Measurements from ENCODE around the gene TBX5.

The TBX5 gene

GRCh38 chr12:114405519-114406271, at the start of gene TBX5:
TBX5 (minus strand) TSS chr12:114406144; CDS start chr12:114403898, 2,246 bp downstream.
- Histone ChIP-seq H3K4me3 (ENCODE audit: low read depth, low read length) (peak within 1 kb of the TSS; percentile 71), H3K36me3 (ENCODE audit: insufficient read depth, low read length) (no peaks in the 10 kb centered on the region), H3K27me3 (ENCODE audit: insufficient read depth, low read length) (peaks cover 13% of the 10 kb centered on the region), H3K4me1 (ENCODE audit: control insufficient read depth, insufficient read depth, low read length, unreplicated experiment) (no peaks in the 10 kb centered on the region), H2AFZ (ENCODE audit: low read length, unreplicated experiment) (peak within 1 kb of the TSS; percentile 25), H3K27ac (ENCODE audit: low read depth, low read length) (no peak within 1 kb of the TSS), H3K79me2 (ENCODE audit: control insufficient read depth, insufficient read depth, low read length, unreplicated experiment) (no peaks in the 10 kb centered on the region)

GRCh38 chr12:114451657-114452056, 45.7 kb upstream of the TBX5 start:
- Histone ChIP-seq H2AFZ (ENCODE audit: low read length, unreplicated experiment) (no peak overlapping the region), H3K27ac (ENCODE audit: low read depth, low read length) (no peak overlapping the region), H3K27me3 (ENCODE audit: insufficient read depth, low read length) (peaks cover 39% of the 10 kb centered on the region), H3K4me1 (ENCODE audit: control insufficient read depth, insufficient read depth, low read length, unreplicated experiment) (no peaks in the 10 kb centered on the region), H3K79me2 (ENCODE audit: control insufficient read depth, insufficient read depth, low read length, unreplicated experiment) (no peaks in the 10 kb centered on the region), H3K4me3 (ENCODE audit: low read depth, low read length) (no peak overlapping the region), H3K36me3 (ENCODE audit: insufficient read depth, low read length) (no peaks in the 10 kb centered on the region)

GRCh38 chr12:114450515-114451300, 44.8 kb upstream of the TBX5 start:
- no peaks in the 10 kb centered on the region for H3K36me3 ChIP-seq (ENCODE audit: insufficient read depth, low read length)
- H3K4me1 ChIP-seq (ENCODE audit: control insufficient read depth, insufficient read depth, low read length, unreplicated experiment), result no peaks in the 10 kb centered on the region
- peaks cover 48% of the 10 kb centered on the region for H3K27me3 ChIP-seq (ENCODE audit: insufficient read depth, low read length)
- H3K4me3 ChIP-seq (ENCODE audit: low read depth, low read length), result no peak overlapping the region
- H3K79me2 ChIP-seq (ENCODE audit: control insufficient read depth, insufficient read depth, low read length, unreplicated experiment), result no peaks in the 10 kb centered on the region
- H2AFZ ChIP-seq (ENCODE audit: low read length, unreplicated experiment), result no peak overlapping the region
- H3K27ac ChIP-seq (ENCODE audit: low read depth, low read length), result no peak overlapping the region

- no peak overlapping the region for H3K27ac ChIP-seq (ENCODE audit: low read depth, low read length)
- H3K79me2 ChIP-seq (ENCODE audit: control insufficient read depth, insufficient read depth, low read length, unreplicated experiment), result no peaks in the 10 kb centered on the region
- H3K36me3 ChIP-seq (ENCODE audit: insufficient read depth, low read length), result no peaks in the 10 kb centered on the region
- no peak overlapping the region for H2AFZ ChIP-seq (ENCODE audit: low read length, unreplicated experiment)
- no peak overlapping the region for H3K4me3 ChIP-seq (ENCODE audit: low read depth, low read length)
- H3K4me1 ChIP-seq (ENCODE audit: control insufficient read depth, insufficient read depth, low read length, unreplicated experiment), result no peaks in the 10 kb centered on the region
- peaks cover 53% of the 10 kb centered on the region for H3K27me3 ChIP-seq (ENCODE audit: insufficient read depth, low read length)
Observed at GRCh38 chr12:114450019-114450418, 44.1 kb upstream of the TBX5 start.

GRCh38 chr12:114448618-114448933, 42.6 kb upstream of the TBX5 start:
- H2AFZ ChIP-seq (ENCODE audit: low read length, unreplicated experiment), result no peak overlapping the region
- no peaks in the 10 kb centered on the region for H3K79me2 ChIP-seq (ENCODE audit: control insufficient read depth, insufficient read depth, low read length, unreplicated experiment)
- H3K4me3 ChIP-seq (ENCODE audit: low read depth, low read length), result no peak overlapping the region
- H3K27ac ChIP-seq (ENCODE audit: low read depth, low read length), result no peak overlapping the region
- H3K27me3 ChIP-seq (ENCODE audit: insufficient read depth, low read length), result peaks cover 68% of the 10 kb centered on the region
- H3K4me1 ChIP-seq (ENCODE audit: control insufficient read depth, insufficient read depth, low read length, unreplicated experiment), result no peaks in the 10 kb centered on the region
- H3K36me3 ChIP-seq (ENCODE audit: insufficient read depth, low read length), result no peaks in the 10 kb centered on the region

GRCh38 chr12:114447799-114448617, 42.1 kb upstream of the TBX5 start:
- Histone ChIP-seq H3K79me2 (ENCODE audit: control insufficient read depth, insufficient read depth, low read length, unreplicated experiment) (no peaks in the 10 kb centered on the region), H3K4me1 (ENCODE audit: control insufficient read depth, insufficient read depth, low read length, unreplicated experiment) (no peaks in the 10 kb centered on the region), H3K4me3 (ENCODE audit: low read depth, low read length) (no peak overlapping the region), H3K27ac (ENCODE audit: low read depth, low read length) (no peak overlapping the region), H3K36me3 (ENCODE audit: insufficient read depth, low read length) (no peaks in the 10 kb centered on the region), H2AFZ (ENCODE audit: low read length, unreplicated experiment) (no peak overlapping the region), H3K27me3 (ENCODE audit: insufficient read depth, low read length) (peaks cover 74% of the 10 kb centered on the region)

GRCh38 chr12:114447274-114447716, 41.4 kb upstream of the TBX5 start:
- no peak overlapping the region for H3K4me3 ChIP-seq (ENCODE audit: low read depth, low read length)
- H3K36me3 ChIP-seq (ENCODE audit: insufficient read depth, low read length), result no peaks in the 10 kb centered on the region
- no peaks in the 10 kb centered on the region for H3K4me1 ChIP-seq (ENCODE audit: control insufficient read depth, insufficient read depth, low read length, unreplicated experiment)
- H3K27ac ChIP-seq (ENCODE audit: low read depth, low read length), result no peak overlapping the region
- no peaks in the 10 kb centered on the region for H3K79me2 ChIP-seq (ENCODE audit: control insufficient read depth, insufficient read depth, low read length, unreplicated experiment)
- H3K27me3 ChIP-seq (ENCODE audit: insufficient read depth, low read length), result peaks cover 80% of the 10 kb centered on the region
- no peak overlapping the region for H2AFZ ChIP-seq (ENCODE audit: low read length, unreplicated experiment)

- no peaks in the 10 kb centered on the region for H3K79me2 ChIP-seq (ENCODE audit: control insufficient read depth, insufficient read depth, low read length, unreplicated experiment)
- no peaks in the 10 kb centered on the region for H3K36me3 ChIP-seq (ENCODE audit: insufficient read depth, low read length)
- no peak overlapping the region for H3K4me3 ChIP-seq (ENCODE audit: low read depth, low read length)
- H3K27me3 ChIP-seq (ENCODE audit: insufficient read depth, low read length), result peaks cover 97% of the 10 kb centered on the region
- H2AFZ ChIP-seq (ENCODE audit: low read length, unreplicated experiment), result no peak overlapping the region
- no peak overlapping the region for H3K27ac ChIP-seq (ENCODE audit: low read depth, low read length)
- H3K4me1 ChIP-seq (ENCODE audit: control insufficient read depth, insufficient read depth, low read length, unreplicated experiment), result no peaks in the 10 kb centered on the region
Observed at GRCh38 chr12:114445401-114446323, 39.7 kb upstream of the TBX5 start.

- Histone ChIP-seq H3K27ac (ENCODE audit: low read depth, low read length) (no peak overlapping the region), H3K27me3 (ENCODE audit: insufficient read depth, low read length) (peaks cover 97% of the 10 kb centered on the region), H3K79me2 (ENCODE audit: control insufficient read depth, insufficient read depth, low read length, unreplicated experiment) (no peaks in the 10 kb centered on the region), H2AFZ (ENCODE audit: low read length, unreplicated experiment) (no peak overlapping the region), H3K4me3 (ENCODE audit: low read depth, low read length) (no peak overlapping the region), H3K36me3 (ENCODE audit: insufficient read depth, low read length) (no peaks in the 10 kb centered on the region), H3K4me1 (ENCODE audit: control insufficient read depth, insufficient read depth, low read length, unreplicated experiment) (no peaks in the 10 kb centered on the region)
Observed at GRCh38 chr12:114444422-114445279, 38.7 kb upstream of the TBX5 start.

Measured in ACC112 (cell line).